ENCODE results near the gene AGAP1. TPM values are rescaled to one million over a fixed set of nuclear protein-coding genes. Genes with fewer than 3 reads are reported as not detected.
"Not testable (repeated sequence)": the region's sequence is repeated elsewhere in the genome, so short reads cannot be mapped to it uniquely, and the experiment has no call there.

Gene AGAP1
- total RNA-seq, 1 experiment from 2014 or later = 14.8 TPM

GRCh38 chr2:235757212-235757611, 263.4 kb downstream of the AGAP1 start:
- no peak for DNase-seq (ENCODE audit: low read depth)

GRCh38 chr2:235757640-235758039, 263.8 kb downstream of the AGAP1 start:
- DNase-seq (ENCODE audit: low read depth) = no peak

- no peak for DNase-seq (ENCODE audit: low read depth)
Observed at GRCh38 chr2:235762832-235763598, 269.2 kb downstream of the AGAP1 start.

- no peak for DNase-seq (ENCODE audit: low read depth)
Observed at GRCh38 chr2:235763816-235764215, 270.0 kb downstream of the AGAP1 start.

- not testable (repeated sequence) for DNase-seq (ENCODE audit: low read depth)
Observed at GRCh38 chr2:235764478-235764877, 270.6 kb downstream of the AGAP1 start.

- peak; percentile 56 for DNase-seq (ENCODE audit: low read depth)
Observed at GRCh38 chr2:235765181-235765820, 271.5 kb downstream of the AGAP1 start.

GRCh38 chr2:235766278-235766677, 272.4 kb downstream of the AGAP1 start:
- peak; percentile 77 for DNase-seq (ENCODE audit: low read depth)

- no peak for DNase-seq (ENCODE audit: low read depth)
Observed at GRCh38 chr2:235768606-235769005, 274.8 kb downstream of the AGAP1 start.

- DNase-seq (ENCODE audit: low read depth) = no peak
Observed at GRCh38 chr2:235769046-235769445, 275.2 kb downstream of the AGAP1 start.

- DNase-seq (ENCODE audit: low read depth) = no peak
Observed at GRCh38 chr2:235770909-235771820, 277.3 kb downstream of the AGAP1 start.

GRCh38 chr2:235773188-235773928, 279.5 kb downstream of the AGAP1 start:
- peak; percentile 39 for DNase-seq (ENCODE audit: low read depth)

- peak; percentile 10 for DNase-seq (ENCODE audit: low read depth)
Observed at GRCh38 chr2:235774153-235774870, 280.5 kb downstream of the AGAP1 start.

GRCh38 chr2:235776531-235776930, 282.7 kb downstream of the AGAP1 start:
- no peak for DNase-seq (ENCODE audit: low read depth)

- DNase-seq (ENCODE audit: low read depth) = peak; percentile 64
Observed at GRCh38 chr2:235779444-235779896, 285.6 kb downstream of the AGAP1 start.

- no peak for DNase-seq (ENCODE audit: low read depth)
Observed at GRCh38 chr2:235780401-235780800, 286.6 kb downstream of the AGAP1 start.

- DNase-seq (ENCODE audit: low read depth) = no peak
Observed at GRCh38 chr2:235781775-235782174, 287.9 kb downstream of the AGAP1 start.

- no peak for DNase-seq (ENCODE audit: low read depth)
Observed at GRCh38 chr2:235784788-235785187, 290.9 kb downstream of the AGAP1 start.

GRCh38 chr2:235789552-235789951, 295.7 kb downstream of the AGAP1 start:
- no peak for DNase-seq (ENCODE audit: low read depth)

- peak; percentile 36 for DNase-seq (ENCODE audit: low read depth)
Observed at GRCh38 chr2:235793163-235793752, 299.4 kb downstream of the AGAP1 start.

- DNase-seq (ENCODE audit: low read depth) = no peak
Observed at GRCh38 chr2:235799281-235799680, 305.4 kb downstream of the AGAP1 start.

All from HT1080 (cell line).